Neuron (in vitro differentiated cells): ENCODE results near the gene TBATA.
A peak's percentile ranks its signal among the peaks of the same experiment; 100 is the strongest.

Source experiments
- H2AFZ ChIP-seq: one replicate; pipeline ENCODE4 v1.6.1; 2013; ENCODE audit warnings: low read depth, mild to moderate bottlenecking, inconsistent platforms, low read length, moderate library complexity
- H3K27me3 ChIP-seq: one replicate; pipeline ENCODE4 v1.6.1; 2013; ENCODE audit warnings: low read length; ENCODE audit not compliant: insufficient read depth
- H3K36me3 ChIP-seq: one replicate; pipeline ENCODE4 v1.6.1; 2013; ENCODE audit warnings: low read length; ENCODE audit not compliant: insufficient read depth
- H3K4me1 ChIP-seq: one replicate; pipeline ENCODE4 v1.6.1; 2013; ENCODE audit warnings: low read length; ENCODE audit not compliant: insufficient read depth
- H3K4me3 ChIP-seq: 2 replicates; pipeline ENCODE4 v1.5.1; 2013; ENCODE audit warnings: mild to moderate bottlenecking, low read length, moderate library complexity
- H3K9me3 ChIP-seq: one replicate; pipeline ENCODE4 v1.6.1; 2013; ENCODE audit warnings: low read length

Gene TBATA

DNA sequence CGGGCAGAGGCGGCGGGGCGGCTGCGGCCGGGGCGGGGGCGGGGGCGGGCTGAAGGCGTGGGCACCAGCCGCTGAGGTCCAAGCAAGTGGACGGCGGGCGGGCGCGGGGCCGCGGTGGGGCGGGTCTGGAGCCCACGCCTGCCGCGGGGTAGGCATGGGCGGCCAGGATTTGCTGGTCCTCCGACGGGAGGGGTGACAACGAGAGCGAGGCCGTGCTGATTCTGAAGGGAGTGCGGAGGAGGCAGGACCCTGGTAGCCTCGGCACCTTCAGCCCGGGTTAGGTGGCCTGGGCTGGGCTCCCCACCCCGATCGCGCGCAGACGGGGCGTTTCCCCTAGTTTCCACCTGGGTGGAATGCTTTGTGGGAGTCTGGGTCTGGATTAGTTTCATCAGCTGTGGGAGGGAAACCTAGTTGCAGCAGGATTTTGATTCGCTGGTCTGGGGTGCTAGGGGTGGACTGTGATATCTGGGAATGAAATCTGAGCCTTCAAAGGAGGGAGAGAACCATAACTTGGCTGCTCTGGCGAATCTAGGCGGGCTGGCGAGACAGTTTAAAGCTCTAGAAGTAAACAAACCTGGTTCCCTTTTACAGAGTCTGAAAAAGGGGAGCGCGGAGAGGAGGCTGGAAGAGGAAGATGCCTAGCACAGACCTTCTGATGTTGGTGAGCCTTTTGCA is 31.2 kb upstream of the TBATA start:
- Histone ChIP-seq H3K4me1 (peaks cover 4% of the 10 kb centered on the region), H3K36me3 (peaks cover 23% of the 10 kb centered on the region), H3K4me3 (peak overlapping the region; percentile 98), H2AFZ (peak overlapping the region; percentile 64), H3K9me3 (no peaks in the 10 kb centered on the region), H3K27me3 (no peaks in the 10 kb centered on the region)

DNA sequence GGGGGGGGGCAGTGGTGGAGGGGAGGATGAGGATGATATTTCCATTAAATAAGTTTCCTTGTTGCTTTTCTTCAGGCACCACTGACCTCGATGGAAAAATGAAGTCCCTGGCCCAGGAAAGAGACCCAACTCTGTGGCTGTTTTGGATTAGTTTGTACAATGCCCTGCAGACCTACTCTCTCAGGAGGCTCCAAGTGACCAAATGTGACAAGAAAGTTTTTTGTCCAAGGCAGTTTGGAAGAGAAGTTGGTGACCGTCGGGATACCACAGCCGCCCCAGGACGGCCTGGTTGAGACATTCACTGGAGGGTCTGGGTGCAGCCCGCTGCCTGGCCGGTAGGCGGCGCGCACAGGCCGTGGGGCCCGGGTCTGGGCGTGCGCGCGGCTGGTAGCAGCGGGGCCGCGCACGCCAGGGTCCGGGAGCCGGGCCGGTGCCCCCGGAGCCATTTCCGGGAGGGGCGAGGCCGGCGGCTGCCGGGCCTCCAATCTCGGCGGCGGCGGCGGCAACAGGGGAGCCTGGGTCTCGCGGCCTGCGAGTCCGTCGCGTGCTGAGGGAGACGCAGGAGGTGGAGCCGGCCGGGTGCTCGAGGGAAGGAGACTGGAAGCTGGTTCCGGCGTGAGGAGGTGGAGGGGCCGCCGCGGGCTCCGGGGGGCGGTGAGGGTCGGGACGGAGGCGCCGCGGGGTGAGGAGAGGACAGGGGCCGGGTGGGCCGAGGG is 30.5 kb upstream of the TBATA start, which contains the start of gene SGPL1:
SGPL1 (plus strand) TSS at position 445 of the 716 bp plus-strand sequence. CDS start 906 bp downstream, outside the sequence.
- Histone ChIP-seq H3K36me3 (peaks cover 20% of the 10 kb centered on the region), H3K4me1 (no peaks in the 10 kb centered on the region), H3K4me3 (peak within 1 kb of the TSS; percentile 98), H3K9me3 (no peaks in the 10 kb centered on the region), H2AFZ (peak within 1 kb of the TSS; percentile 64), H3K27me3 (no peaks in the 10 kb centered on the region)

DNA sequence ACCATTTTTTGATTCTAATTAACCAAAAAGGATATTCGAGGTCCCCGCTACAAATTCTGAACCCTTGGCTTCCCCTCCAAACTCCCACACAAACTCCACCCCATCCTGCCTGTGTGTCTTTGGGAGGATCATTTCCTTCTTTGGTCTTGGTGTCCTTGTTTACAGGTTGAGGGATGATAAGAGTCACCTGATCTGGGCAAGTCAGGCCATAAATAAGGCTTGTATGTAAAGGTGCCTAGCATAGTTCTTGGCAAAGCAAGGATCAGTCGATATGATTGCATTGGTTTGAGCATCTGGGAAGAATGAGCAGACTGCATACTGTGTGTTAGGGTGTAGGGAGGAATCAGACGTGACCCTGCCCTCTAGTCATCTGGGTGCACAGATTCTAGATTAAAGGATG is 28.9 kb upstream of the TBATA start:
- no peaks in the 10 kb centered on the region for H3K27me3 ChIP-seq
- no peak overlapping the region for H3K4me3 ChIP-seq
- peaks cover 15% of the 10 kb centered on the region for H3K36me3 ChIP-seq
- H2AFZ ChIP-seq, result no peak overlapping the region
- no peaks in the 10 kb centered on the region for H3K4me1 ChIP-seq
- H3K9me3 ChIP-seq, result no peaks in the 10 kb centered on the region

DNA sequence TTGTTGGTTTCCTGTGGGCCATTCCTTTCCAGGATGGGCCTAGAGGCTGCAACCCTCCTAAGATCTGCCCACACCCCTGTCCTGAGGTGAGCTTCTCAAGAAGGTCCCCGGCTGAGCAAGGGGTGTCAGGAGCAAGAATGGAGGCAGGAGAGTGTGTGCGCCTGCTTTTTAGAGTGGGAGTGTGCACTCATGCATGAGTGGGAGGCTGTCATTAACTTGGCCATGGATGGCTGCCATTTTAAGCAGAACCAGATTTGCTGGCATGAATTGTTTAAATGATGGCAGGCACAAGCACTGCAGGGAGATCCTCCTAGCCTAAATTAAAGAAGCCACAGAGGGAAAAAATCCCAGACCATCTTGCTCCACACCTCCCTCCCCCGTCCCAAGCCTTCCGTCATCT is 27.6 kb upstream of the TBATA start:
- no peaks in the 10 kb centered on the region for H3K27me3 ChIP-seq
- H3K36me3 ChIP-seq, result peaks cover 5% of the 10 kb centered on the region
- no peaks in the 10 kb centered on the region for H3K9me3 ChIP-seq
- H3K4me3 ChIP-seq, result no peak overlapping the region
- H3K4me1 ChIP-seq, result no peaks in the 10 kb centered on the region
- no peak overlapping the region for H2AFZ ChIP-seq

DNA sequence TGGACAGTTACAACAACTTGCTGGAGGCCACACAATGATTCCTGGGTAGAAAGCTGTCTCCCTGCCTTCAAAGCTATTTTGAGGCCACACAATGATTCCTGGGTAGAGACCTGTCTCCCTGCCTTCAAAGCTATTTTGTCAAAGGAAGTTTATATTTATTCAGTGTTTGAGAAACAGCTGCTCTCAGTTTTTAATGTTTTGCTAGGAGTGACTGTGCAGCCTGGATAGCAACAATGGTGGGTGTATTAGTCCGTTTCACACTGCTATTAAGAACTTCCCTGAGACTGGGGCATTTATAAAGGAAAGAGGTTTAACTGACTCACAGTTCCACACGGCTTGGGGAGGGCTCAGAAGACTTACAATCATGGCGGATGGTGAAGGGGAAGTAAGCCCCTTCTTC is 26.7 kb upstream of the TBATA start:
- Histone ChIP-seq H2AFZ (no peak overlapping the region), H3K27me3 (peaks cover under 1% of the 10 kb centered on the region), H3K4me3 (no peak overlapping the region), H3K36me3 (no peaks in the 10 kb centered on the region), H3K9me3 (no peaks in the 10 kb centered on the region), H3K4me1 (no peaks in the 10 kb centered on the region)

DNA sequence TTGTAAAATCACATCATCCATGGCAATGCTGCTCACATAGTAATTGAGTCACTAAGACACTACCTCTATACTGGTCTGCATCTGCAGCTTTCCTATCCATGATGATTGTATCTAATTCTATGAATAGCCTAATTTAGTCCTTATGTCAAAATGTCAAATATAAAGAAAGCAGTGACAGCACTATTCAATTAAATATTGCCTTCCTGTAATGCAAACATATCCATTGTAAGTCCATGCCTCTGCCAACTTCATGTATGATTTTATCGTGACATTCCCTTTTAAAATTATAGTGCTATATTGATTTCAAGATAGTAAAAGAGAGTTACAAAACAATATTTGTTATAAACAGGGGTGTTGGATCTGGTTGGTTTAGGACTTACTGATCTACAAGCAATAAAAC is 25.8 kb upstream of the TBATA start:
- H3K27me3 ChIP-seq, result peaks cover 4% of the 10 kb centered on the region
- no peak overlapping the region for H2AFZ ChIP-seq
- no peaks in the 10 kb centered on the region for H3K4me1 ChIP-seq
- no peaks in the 10 kb centered on the region for H3K36me3 ChIP-seq
- no peaks in the 10 kb centered on the region for H3K9me3 ChIP-seq
- no peak overlapping the region for H3K4me3 ChIP-seq

DNA sequence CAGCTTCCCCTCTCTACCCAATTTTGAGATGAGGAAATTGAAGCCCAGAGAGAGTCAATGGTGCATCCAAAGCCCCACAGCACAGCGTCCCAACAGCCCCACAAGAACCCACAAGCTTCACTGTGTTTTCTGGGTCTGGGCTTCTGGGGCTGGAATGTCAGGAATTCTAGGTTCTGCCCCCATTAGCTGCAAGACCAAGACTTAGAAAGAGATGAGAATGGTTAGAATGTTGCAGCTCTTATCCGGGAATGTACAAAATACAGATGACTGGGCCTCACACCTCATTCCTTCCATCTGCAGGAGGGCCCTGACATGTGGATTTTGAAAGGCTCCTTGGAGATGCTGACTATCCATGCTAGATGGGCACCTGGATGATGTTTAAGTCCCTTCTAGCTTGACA is 24.5 kb upstream of the TBATA start:
- Histone ChIP-seq H2AFZ (no peak overlapping the region), H3K36me3 (no peaks in the 10 kb centered on the region), H3K27me3 (peaks cover 4% of the 10 kb centered on the region), H3K4me3 (no peak overlapping the region), H3K4me1 (no peaks in the 10 kb centered on the region), H3K9me3 (no peaks in the 10 kb centered on the region)

DNA sequence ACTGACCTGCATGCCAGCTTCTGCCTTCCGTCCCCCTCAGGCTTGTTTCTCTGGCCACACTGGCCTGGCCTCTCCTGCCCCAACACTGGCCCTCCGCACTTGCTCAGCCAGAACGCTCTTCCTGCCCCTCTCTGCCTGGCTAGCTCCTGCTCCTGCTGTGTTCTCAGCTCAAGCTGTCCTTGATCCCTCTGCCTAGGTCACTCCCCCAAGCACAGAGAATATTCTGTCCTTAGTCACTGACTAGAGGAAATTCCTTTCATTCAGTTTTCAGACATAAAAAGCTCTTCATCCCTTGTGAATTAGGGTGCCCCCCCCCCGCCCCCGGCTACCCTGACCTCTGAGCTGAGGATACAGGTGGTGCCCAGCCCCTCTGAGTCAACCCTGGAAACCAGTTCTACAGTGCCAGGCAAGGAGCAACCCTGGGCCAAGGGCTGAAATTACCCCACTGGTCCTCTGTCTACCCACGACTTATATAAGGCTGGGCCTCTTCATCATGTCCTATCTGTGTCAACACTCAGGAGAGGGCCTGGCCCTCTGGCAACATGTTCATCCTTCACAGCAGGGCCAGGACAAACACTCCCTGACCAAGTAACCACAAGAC is 23.9 kb upstream of the TBATA start:
- Histone ChIP-seq H3K9me3 (no peaks in the 10 kb centered on the region), H2AFZ (no peak overlapping the region), H3K4me3 (no peak overlapping the region), H3K4me1 (no peaks in the 10 kb centered on the region), H3K27me3 (peaks cover 4% of the 10 kb centered on the region), H3K36me3 (no peaks in the 10 kb centered on the region)

DNA sequence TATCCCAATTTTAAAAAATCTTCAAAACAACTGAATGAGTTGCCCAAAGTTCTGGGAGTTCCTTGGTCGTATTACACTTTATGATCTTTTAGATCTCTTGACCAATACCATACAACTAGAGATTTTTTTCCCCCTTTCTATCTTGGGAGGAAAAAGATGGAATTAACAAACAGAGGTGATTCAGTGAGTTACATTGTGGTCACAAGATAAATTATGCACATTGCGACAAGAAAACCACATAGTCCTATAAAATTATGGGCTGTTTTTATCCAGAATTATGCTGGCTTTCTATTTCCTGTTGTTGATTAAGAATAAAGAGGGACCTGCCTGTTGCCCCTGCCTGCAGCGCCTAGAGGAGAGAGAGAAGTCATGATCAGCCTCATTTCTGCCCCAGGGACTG is 22.4 kb upstream of the TBATA start:
- H2AFZ ChIP-seq, result no peak overlapping the region
- H3K4me3 ChIP-seq, result no peak overlapping the region
- H3K4me1 ChIP-seq, result no peaks in the 10 kb centered on the region
- no peaks in the 10 kb centered on the region for H3K36me3 ChIP-seq
- peaks cover 4% of the 10 kb centered on the region for H3K27me3 ChIP-seq
- H3K9me3 ChIP-seq, result no peaks in the 10 kb centered on the region

DNA sequence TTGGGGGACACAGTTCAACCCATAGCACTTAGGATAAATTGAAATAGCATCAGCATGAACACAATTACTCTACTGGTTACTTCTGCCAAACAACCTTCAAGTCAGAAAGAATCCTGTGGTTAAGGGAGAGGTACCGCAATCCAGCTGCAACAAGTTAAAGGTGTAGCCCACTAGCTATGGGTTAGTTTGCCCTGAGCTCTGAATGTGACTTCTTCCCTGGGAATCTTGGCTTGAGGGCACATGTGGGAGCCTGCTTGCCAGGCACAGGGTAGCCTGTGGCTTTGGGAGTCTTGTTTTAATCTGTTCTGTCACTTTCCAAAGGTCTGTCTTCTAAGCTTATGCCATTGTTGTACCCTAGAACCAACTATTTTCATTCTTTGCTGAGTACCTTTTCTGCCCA is 21.7 kb upstream of the TBATA start:
- Histone ChIP-seq H3K36me3 (no peaks in the 10 kb centered on the region), H3K9me3 (no peaks in the 10 kb centered on the region), H3K27me3 (peaks cover 4% of the 10 kb centered on the region), H2AFZ (no peak overlapping the region), H3K4me1 (no peaks in the 10 kb centered on the region), H3K4me3 (no peak overlapping the region)

DNA sequence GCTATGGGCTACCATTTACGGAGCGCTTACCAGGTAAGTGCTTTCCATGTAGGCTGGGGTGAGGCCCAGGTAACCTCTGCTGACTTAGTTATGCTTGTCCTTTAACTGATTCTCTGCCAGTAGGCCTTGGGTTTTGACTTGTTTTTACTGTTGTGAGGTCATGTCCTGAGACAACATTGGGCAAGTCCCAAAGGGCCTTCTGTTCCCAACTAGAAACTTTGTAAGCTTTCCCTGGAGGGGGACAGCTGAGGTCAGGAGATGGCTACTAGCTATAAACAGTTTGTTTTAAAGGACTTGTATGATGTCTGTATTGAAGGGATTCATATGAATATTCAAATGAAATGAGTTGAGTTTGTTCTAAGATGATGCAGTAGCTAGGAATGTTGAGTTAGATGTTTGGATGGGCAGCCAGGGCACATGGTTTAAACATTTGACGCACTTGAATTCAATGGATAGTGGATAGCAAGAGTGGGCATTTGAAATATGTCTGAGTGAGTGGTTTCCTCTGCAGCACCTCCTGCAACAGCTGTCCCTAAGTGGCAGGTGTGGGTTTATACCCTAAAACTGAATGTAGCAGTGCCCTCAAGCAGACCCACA is 20.5 kb upstream of the TBATA start:
- Histone ChIP-seq H3K27me3 (peaks cover 4% of the 10 kb centered on the region), H2AFZ (no peak overlapping the region), H3K36me3 (no peaks in the 10 kb centered on the region), H3K4me1 (no peaks in the 10 kb centered on the region), H3K9me3 (no peaks in the 10 kb centered on the region), H3K4me3 (no peak overlapping the region)

DNA sequence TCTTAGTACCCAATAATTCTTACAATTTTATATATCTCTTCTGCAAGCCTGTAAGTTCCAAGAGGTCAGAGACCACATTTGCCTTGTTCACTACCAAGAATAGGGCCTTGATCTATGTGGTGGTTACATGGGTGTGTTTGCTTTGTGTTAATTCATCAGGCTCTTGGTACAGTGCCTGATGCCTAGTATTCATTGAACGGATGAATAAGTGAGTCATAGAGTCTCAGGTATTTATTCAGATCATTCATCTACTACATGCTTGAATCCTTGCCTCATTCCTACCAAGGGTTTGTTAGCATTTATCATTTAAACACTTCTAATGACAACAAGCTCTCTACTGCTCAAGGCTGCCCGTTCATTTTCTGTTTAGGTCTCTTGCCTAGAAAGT is 19.2 kb upstream of the TBATA start:
- Histone ChIP-seq H3K36me3 (no peaks in the 10 kb centered on the region), H3K4me1 (no peaks in the 10 kb centered on the region), H3K9me3 (no peaks in the 10 kb centered on the region), H2AFZ (no peak overlapping the region), H3K4me3 (no peak overlapping the region), H3K27me3 (peaks cover 4% of the 10 kb centered on the region)

DNA sequence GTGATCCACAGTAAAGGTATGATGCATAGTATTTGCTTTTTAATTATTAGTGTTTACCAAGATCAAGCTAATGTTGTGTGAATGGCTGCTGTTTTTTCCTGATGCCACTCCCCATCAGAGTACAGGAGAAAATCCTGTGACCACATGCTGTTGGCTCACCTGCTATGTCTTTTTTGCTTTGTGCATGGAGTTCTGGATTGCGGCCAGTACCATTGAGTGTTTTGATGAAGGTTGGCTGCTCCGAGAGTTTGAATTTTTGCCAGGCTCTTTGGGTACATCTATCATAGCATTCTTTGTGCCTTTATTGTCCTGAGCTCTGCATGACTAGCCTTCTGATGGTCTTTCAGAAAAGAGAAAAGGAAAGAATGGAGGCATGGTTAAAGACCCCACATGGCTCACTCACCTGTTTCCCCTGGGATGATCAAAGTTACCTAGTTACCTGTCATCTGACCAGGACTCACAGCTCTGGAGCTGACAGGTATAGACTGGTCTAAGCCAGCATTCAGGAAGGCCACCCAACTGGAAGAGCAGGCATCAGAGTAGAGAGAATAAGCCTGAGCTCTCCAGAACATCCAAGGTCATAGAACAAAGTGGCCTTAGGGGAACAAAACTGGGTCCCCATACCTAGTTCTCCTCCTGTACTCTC is 18.7 kb upstream of the TBATA start:
- H3K4me3 ChIP-seq, result no peak overlapping the region
- no peak overlapping the region for H2AFZ ChIP-seq
- no peaks in the 10 kb centered on the region for H3K4me1 ChIP-seq
- H3K36me3 ChIP-seq, result no peaks in the 10 kb centered on the region
- H3K9me3 ChIP-seq, result no peaks in the 10 kb centered on the region
- peaks cover 4% of the 10 kb centered on the region for H3K27me3 ChIP-seq
